Measurements from ENCODE around the gene CRX.
"Not testable (repeated sequence)": the region's sequence is repeated elsewhere in the genome, so short reads cannot be mapped to it uniquely, and the experiment has no call there.

Gene CRX

GRCh38 chr19:47859838-47860237 is 38.1 kb downstream of the CRX start:
- DNase-seq (ENCODE audit: low read depth in 2 of 2) = not testable (repeated sequence)

- no peak for DNase-seq (ENCODE audit: low read depth in 2 of 2)
Measured at GRCh38 chr19:47860602-47861297, 39.0 kb downstream of the CRX start.

- no peak for DNase-seq (ENCODE audit: low read depth in 2 of 2)
Measured at GRCh38 chr19:47861630-47862029, 39.9 kb downstream of the CRX start.

- peak; percentile 8 to 11 for DNase-seq (ENCODE audit: low read depth in 2 of 2)
Measured at GRCh38 chr19:47863514-47863936, 41.8 kb downstream of the CRX start.

DNA sequence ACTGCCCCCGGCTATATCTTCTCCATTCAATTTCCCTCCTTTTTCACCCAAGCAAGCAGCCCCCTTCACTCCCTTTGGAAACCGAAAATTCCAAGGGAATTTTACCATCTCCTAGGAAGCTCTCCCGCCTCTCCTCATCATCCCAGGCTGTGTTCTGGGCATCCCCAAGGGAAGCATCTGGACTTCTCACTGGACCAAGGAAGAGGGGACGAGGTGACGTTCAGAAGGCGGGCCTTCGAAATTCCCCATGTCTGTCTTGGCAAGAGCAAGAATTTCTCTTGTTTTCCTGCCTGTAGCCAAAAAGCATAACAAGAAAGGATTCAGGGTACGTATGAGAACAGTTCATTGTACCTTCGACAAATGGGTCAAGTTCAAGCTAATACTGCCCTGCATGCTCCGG is 43.4 kb downstream of the CRX start:
- DNase-seq (ENCODE audit: low read depth in 2 of 2) = no peak

DNA sequence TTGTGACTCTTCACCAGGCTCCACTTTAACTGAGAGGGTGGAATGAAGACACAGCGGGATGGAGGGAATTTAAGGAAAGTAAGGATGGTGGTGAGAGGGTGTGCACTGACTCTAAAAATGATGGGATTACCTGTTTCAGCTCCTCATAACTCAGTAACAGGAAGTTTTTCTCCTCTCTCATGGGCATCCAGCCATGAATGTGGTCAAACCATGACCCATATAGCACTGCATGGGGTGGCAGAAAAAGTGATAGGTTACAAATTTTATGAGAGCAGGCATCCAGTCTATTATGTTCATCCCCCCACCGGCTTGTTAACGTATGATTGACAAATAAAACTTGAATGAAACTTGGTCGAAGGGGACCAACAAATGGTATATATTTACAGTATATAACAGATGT is 57.2 kb downstream of the CRX start:
- DNase-seq (ENCODE audit: low read depth in 2 of 2) = no peak

GRCh38 chr19:47879385-47879784 is 57.6 kb downstream of the CRX start:
- DNase-seq (ENCODE audit: low read depth in 2 of 2) = not testable (repeated sequence)

GRCh38 chr19:47881757-47882156 is 60.0 kb downstream of the CRX start:
- no peak for DNase-seq (ENCODE audit: low read depth in 2 of 2)

GRCh38 chr19:47882890-47883289 is 61.2 kb downstream of the CRX start:
- no peak for DNase-seq (ENCODE audit: low read depth in 2 of 2)

GRCh38 chr19:47885067-47885463 is 63.3 kb downstream of the CRX start:
- DNase-seq (ENCODE audit: low read depth in 2 of 2) = no peak

DNA sequence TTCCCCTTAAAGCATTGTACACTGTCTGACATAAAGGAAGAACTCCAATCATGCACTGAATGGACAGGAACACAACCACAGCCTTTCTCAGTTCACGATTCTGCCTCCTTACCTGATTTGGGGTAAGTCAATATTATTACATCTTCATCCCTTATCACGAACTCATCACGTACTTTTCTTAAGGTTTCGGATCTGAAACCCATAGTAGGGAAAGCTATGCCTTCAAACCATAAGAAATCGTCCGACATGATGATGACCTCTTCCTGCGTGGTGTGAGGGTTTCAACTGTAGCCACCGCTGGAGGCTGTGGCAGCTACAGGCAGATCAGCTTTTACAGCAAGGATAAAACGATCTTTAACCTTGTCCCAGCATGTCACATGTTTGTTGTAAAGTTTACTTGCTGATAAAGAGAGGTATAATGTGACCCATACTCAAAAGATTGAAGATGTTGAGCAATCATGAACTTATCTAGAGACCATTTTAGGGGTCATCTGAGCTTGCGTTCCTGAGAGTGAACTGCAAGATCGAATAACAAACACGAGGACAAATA is 64.3 kb downstream of the CRX start, which contains the start of gene SULT2A1:
TSS of gene SULT2A1 (minus strand) at position 306 of the 550 bp plus-strand sequence. CDS start at position 248, 58 bp downstream.
- DNase-seq (ENCODE audit: low read depth in 2 of 2) = no peak

GRCh38 chr19:47890865-47891621 is 69.3 kb downstream of the CRX start:
- no peak for DNase-seq (ENCODE audit: low read depth in 2 of 2)

- no peak for DNase-seq (ENCODE audit: low read depth in 2 of 2)
Measured at GRCh38 chr19:47891622-47891922, 69.8 kb downstream of the CRX start.

GRCh38 chr19:47891923-47892666 is 70.4 kb downstream of the CRX start:
- DNase-seq (ENCODE audit: low read depth in 2 of 2) = no peak

Measured in fibroblast of skin of left biceps (primary cell).